NCI-H2107 (cell line): ENCODE results near the gene KRT4.
"Not testable (repeated sequence)": the region's sequence is repeated elsewhere in the genome, so short reads cannot be mapped to it uniquely, and the experiment has no call there.

Source experiments
- DNase-seq: peaks from one replicate; lab custom pipeline; 2025; lab: John Stamatoyannopoulos, UW

KRT4 gene

GRCh38 chr12:52807544-52808470 is 6.1 kb downstream of the KRT4 start:
- DNase-seq: no peak

- DNase-seq: no peak
Observed at GRCh38 chr12:52806821-52807543, 6.9 kb downstream of the KRT4 start.

- DNase-seq: no peak
Observed at GRCh38 chr12:52806169-52806811, 7.6 kb downstream of the KRT4 start.

- no peak for DNase-seq
Observed at GRCh38 chr12:52805739-52806138, 8.2 kb downstream of the KRT4 start.

DNA sequence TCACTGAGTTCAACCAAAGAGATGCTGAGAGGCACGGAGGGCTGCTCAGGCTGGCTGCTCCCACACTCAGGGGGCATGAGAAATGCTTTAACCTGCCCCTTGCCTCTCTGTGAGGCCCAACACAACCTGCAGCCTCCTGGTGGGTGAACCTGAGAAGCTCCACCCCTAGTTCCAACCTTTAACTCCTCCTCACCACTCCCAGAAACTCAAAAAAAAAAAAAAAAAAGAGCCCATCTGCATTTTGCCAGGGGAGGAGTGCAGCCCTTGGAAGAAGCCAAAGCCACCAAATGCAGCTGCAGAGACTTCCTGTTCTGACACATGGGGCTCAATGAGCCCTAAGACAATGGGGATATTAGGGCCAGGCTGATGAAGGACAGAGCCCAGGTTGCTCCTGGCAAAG is 8.9 kb downstream of the KRT4 start:
- DNase-seq: no peak

DNA sequence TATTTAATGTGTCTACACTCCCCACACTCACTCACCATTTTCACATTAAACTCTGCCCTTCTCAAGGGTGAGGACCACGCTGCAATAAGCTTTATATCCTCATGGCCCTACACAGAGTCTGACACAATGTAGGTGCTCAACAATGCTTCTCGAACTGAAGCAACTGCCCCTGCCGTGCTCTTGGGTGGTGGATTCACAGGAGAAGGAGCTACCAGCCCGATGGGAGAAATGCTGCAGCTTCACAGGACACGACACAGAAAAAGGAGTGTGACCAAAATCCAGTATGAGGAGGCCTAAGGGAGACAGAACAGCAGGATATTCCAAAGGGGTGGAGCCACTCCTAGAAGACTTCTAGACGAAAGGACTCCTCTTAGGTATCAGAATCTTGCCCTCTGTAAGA is 11.5 kb downstream of the KRT4 start:
- no peak for DNase-seq

DNA sequence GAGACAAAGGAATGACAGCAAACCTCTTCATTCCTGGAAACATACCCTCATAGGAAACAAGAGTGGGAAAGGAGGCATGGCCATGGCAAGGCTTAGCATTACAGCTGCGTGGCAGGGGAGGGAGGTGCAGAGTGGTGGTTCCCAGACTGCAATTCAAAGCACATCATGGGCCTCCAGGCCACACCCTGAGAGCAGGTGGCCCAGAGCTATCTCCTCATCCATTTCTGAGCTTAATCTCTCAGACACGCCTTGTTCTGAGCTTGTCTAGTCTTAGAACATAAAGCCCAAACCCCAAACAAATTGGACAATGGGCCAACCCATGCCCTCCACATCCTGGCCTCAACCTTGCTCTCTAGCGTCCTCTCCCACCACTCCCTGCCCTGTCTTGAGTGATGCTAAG is 12.1 kb downstream of the KRT4 start:
- no peak for DNase-seq

DNA sequence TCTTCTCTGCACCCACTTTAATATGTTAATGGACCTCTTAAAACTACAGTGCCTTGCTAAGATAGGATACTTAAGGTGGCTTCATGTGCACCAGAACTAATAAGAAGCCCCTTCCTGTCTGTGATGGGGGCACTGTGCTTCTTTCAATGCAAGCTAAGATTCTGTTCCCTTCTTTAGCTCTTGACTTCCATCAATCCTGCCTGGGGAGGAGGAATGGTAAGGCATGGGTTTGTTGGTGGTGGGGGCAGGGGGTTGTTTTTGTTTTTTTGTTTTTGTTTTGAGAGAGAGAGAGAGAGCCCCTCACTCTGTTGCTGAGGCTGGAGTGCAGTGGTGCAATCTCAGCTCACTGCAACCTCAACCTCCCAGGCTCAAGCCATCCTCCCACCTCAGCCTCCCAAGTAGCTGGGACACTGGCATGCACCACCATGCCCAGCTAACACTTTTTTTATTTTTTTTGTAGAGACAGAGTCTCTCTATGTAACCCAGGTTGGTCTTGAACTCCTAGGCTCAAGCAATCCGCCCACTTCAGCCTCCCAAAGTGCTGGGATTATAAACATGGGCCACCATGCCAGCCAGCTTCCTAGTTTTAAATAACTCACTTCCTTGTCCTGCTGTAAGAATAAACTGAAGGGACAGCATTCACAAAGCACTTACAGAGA is 13.5 kb downstream of the KRT4 start:
- DNase-seq: no peak

GRCh38 chr12:52799505-52800211 is 14.3 kb downstream of the KRT4 start:
- DNase-seq: no peak

DNA sequence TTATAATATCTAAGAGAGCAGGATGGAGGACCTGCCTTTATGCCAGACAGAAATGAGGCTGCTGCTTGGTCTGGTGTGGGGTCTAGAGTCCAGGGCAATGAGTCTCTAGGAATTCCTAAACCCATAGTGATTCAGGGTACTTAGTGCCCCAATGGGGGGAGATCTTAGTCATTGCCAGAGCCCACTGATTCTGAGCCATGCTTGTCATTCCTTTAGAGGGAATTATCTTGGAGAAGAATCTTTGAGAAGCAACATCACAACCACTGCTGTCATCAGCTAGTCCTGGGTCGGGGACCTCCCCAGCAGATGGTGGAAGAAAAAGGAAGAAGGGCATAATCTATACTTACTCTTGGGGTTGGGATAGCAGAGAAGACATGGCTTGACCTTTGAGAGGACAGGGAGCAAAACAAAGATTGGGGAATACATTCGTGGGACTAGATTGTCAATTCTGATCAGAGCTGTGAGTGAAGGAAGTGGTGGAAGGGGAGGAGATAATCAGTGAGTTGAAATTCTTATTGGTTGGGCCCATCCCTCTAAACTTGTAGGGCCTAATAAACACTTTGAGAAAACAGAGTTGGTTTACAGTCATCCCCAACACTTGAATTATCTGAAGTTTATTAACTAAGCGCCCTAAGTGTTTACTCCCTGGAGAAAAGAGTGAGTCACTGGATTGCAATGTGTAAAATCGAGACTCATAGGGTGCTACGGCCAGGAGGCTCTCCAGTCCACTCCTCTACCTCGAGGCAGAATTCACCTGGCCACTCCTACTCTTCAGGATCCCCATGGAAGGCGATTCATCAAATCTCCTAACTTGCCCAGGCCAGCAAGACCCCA is 15.0 kb downstream of the KRT4 start:
- no peak for DNase-seq

DNA sequence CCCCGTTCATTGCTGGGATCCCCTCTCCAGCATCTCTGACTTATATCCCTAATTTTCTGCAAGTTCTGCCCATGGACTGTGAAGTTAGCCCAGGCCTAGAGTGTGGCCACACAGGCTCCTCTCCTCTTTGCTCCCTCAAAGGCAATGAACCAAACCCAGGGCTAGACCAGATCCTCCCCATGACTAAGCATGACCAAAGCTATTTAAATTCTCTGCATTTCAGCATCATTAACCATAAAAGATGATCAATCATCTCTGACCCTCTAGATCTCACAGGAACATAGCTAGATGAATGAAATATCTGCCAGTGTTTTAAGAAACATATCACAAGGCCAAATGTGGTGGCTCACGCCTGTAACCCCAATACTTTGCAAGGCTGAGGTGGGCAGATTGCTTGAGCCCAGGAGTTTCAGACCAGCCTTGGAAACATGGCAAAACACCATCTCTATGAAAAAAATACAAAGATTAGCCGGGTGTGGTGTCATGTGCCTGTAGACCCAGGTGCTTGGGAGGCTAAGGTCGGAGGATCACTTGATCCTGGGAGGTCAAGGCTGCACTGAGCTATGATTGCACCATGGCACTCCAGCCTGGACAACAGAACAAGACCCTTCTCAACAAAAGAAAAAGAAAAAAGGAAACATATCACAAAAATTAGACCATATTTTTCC is 15.8 kb downstream of the KRT4 start:
- DNase-seq: no peak

GRCh38 chr12:52797529-52797894 is 16.4 kb downstream of the KRT4 start:
- DNase-seq: no peak

GRCh38 chr12:52796839-52797528 is 16.9 kb downstream of the KRT4 start:
- DNase-seq: no peak

GRCh38 chr12:52796429-52796794 is 17.5 kb downstream of the KRT4 start:
- DNase-seq: no peak

GRCh38 chr12:52795694-52796428 is 18.1 kb downstream of the KRT4 start, which contains the start of gene KRT3:
KRT3 (minus strand) TSS chr12:52796117; CDS start chr12:52796042, 75 bp downstream.
- DNase-seq: no peak

GRCh38 chr12:52795332-52795674 is 18.6 kb downstream of the KRT4 start:
- not testable (repeated sequence) for DNase-seq

GRCh38 chr12:52794479-52795331 is 19.2 kb downstream of the KRT4 start:
- DNase-seq: no peak
